Keratinocyte (primary cell): ENCODE measurements around the gene COQ10B.

Source experiments
- CTCF ChIP-seq, 3 experiments: IDR thresholded peaks in 1 of 3; conservative IDR thresholded peaks in 1 of 3; optimal IDR thresholded peaks in 1 of 3; 2 replicates in 2 of 3; 3 replicates in 1 of 3; pipeline versions ENCODE3 to v1.5.1; 2011; ENCODE audit warnings: low read length in 3 of 3, mild to moderate bottlenecking in 3 of 3, moderate library complexity in 2 of 3, control low read depth in 1 of 3, inconsistent platforms in 1 of 3; ENCODE audit not compliant: insufficient read depth in 2 of 3; ENCODE audit errors: extremely low read depth in 1 of 3
- EZH2 ChIP-seq: IDR thresholded peaks from one replicate; pipeline ENCODE4 v1.6.1; 2012; ENCODE audit warnings: inconsistent platforms, mild to moderate bottlenecking, low read length, moderate library complexity

GRCh38 chr2:197455428-197455827, 2.1 kb downstream of the COQ10B start:
- TF ChIP-seq CTCF (optimal IDR thresholded peaks at IDR 0.05 in 1 of 3, IDR thresholded peaks at IDR 0.05 in 1 of 3, conservative IDR thresholded peaks at IDR 0.05 in 1 of 3; ENCODE audit: extremely low read depth in 1 of 3, insufficient read depth in 2 of 3, low read length in 3 of 3) (no peak), EZH2 (no peak)
